Neural cell (in vitro differentiated cells): ENCODE measurements around the gene ADAMTS15. TPM values are rescaled to one million over a fixed set of nuclear protein-coding genes. Genes with fewer than 3 reads are reported as not detected.

ENCODE experiments used
- H2AFZ ChIP-seq: fragments of 200-600, 300-800 bp; sonication (generic), shearing (Covaris generic); 2 replicates; pipeline ENCODE4 v1.6.0; 2014; ENCODE audit warnings: low read depth, mild to moderate bottlenecking, antibody characterized with exemption, low read length, moderate library complexity
- H3F3A ChIP-seq: fragments of 200-600 bp; shearing (Covaris generic); 2 replicates; pipeline ENCODE4 v1.6.1; 2016; ENCODE audit warnings: mild to moderate bottlenecking, moderate library complexity, mixed read lengths, antibody characterized with exemption, low read length; ENCODE audit not compliant: insufficient read depth, poor library complexity, severe bottlenecking
- H3K27ac ChIP-seq: fragments of 200-600, 300-800 bp; sonication (generic), shearing (Covaris generic); 2 replicates; pipeline ENCODE4 v1.5.1; 2014; ENCODE audit warnings: mild to moderate bottlenecking, low read length, moderate library complexity
- H3K27me3 ChIP-seq: fragments of 300-800, 200-600 bp; sonication (generic), shearing (Covaris generic); 2 replicates; pipeline ENCODE4 v1.6.0; 2014; ENCODE audit warnings: mild to moderate bottlenecking, low read depth, low read length, moderate library complexity; ENCODE audit not compliant: insufficient read depth
- H3K36me3 ChIP-seq: fragments of 300-800, 200-600 bp; sonication (generic), shearing (Covaris generic); 2 replicates; pipeline ENCODE4 v1.5.1; 2014; ENCODE audit warnings: mild to moderate bottlenecking, antibody characterized with exemption, low read length, moderate library complexity; ENCODE audit not compliant: insufficient read depth
- H3K4me2 ChIP-seq: fragments of 300-800, 200-600 bp; sonication (generic), shearing (Covaris generic); 2 replicates; pipeline ENCODE4 v1.6.0; 2014; ENCODE audit warnings: mild to moderate bottlenecking, low read length
- H3K4me3 ChIP-seq: fragments of 300-800, 200-600 bp; sonication (generic), shearing (Covaris generic); 2 replicates; pipeline ENCODE4 v1.5.1; 2014; ENCODE audit warnings: mild to moderate bottlenecking, low read length, moderate library complexity
- H3K79me2 ChIP-seq: fragments of 200-600 bp; shearing (Covaris generic); replicated peaks from 2 replicates; pipeline ENCODE4 v1.6.0; 2014; ENCODE audit warnings: mild to moderate bottlenecking, low read length, moderate library complexity; ENCODE audit not compliant: insufficient read depth
- H3K9ac ChIP-seq: fragments of 300-800, 200-600 bp; sonication (generic), shearing (Covaris generic); 2 replicates; pipeline ENCODE4 v1.6.1; 2016; ENCODE audit warnings: mild to moderate bottlenecking, low read length, mixed read lengths
- H3K9me2 ChIP-seq: fragments of 200-600 bp; shearing (Covaris generic); 2 replicates; pipeline ENCODE4 v1.6.1; 2016; ENCODE audit warnings: mild to moderate bottlenecking, low read length, mixed read lengths; ENCODE audit not compliant: insufficient read depth
- H3K9me3 ChIP-seq: fragments of 200-600, 300-800 bp; sonication (generic), shearing (Covaris generic); 2 replicates; pipeline ENCODE4 v1.6.1; 2016; ENCODE audit warnings: mild to moderate bottlenecking, mixed run types, low read length, moderate library complexity, mixed read lengths
- H4K20me1 ChIP-seq: fragments of 200-600 bp; shearing (Covaris generic); 2 replicates; pipeline ENCODE4 v1.6.1; 2016; ENCODE audit warnings: mild to moderate bottlenecking, mixed run types; ENCODE audit not compliant: insufficient read depth
- CTCF ChIP-seq: fragments of 450-650 bp; IDR thresholded peaks from 2 replicates; pipeline ENCODE4 v1.5.1; 2014; ENCODE audit warnings: antibody characterized with exemption, mild to moderate bottlenecking, moderate library complexity; ENCODE audit not compliant: poor library complexity, severe bottlenecking
- EP300 ChIP-seq: fragments of 450-650 bp; conservative IDR thresholded peaks from 2 replicates; pipeline ENCODE4 v1.6.1; 2014; ENCODE audit warnings: antibody characterized with exemption, mild to moderate bottlenecking, moderate library complexity; ENCODE audit not compliant: poor library complexity, severe bottlenecking
- EZH2 ChIP-seq: fragments of 200-600, 300-800 bp; shearing (Covaris generic), sonication (generic); IDR thresholded peaks from 2 replicates; pipeline ENCODE4 v1.6.1; 2014; ENCODE audit warnings: antibody characterized with exemption, low read length, borderline replicate concordance, mild to moderate bottlenecking; ENCODE audit not compliant: insufficient read depth, poor library complexity, severe bottlenecking
- MXI1 ChIP-seq: fragments of 450-650 bp; conservative IDR thresholded peaks from 2 replicates; pipeline ENCODE4 v1.6.1; 2014; ENCODE audit warnings: antibody characterized with exemption, mild to moderate bottlenecking; ENCODE audit not compliant: poor library complexity, severe bottlenecking
- POLR2AphosphoS5 ChIP-seq: IDR thresholded peaks from 2 replicates; pipeline ENCODE4 v1.6.1; 2012
- RAD21 ChIP-seq: fragments of 450-650 bp; conservative IDR thresholded peaks from 2 replicates; pipeline ENCODE4 v1.6.1; 2014; ENCODE audit warnings: antibody characterized with exemption, mild to moderate bottlenecking, moderate library complexity
- REST ChIP-seq: IDR thresholded peaks from 2 replicates; pipeline ENCODE4 v1.6.1; 2012; ENCODE audit warnings: borderline replicate concordance
- TAF1 ChIP-seq: IDR thresholded peaks from 2 replicates; pipeline ENCODE4 v1.6.1; 2012; ENCODE audit warnings: low read depth
- polyA plus RNA-seq: library from polyadenylated mRNA; depleted of rRNA; stranded (reverse); fragments of >200 nt; gene quantifications from 2 replicates; pipeline ENCODE4 v1.2.3, GENCODE V29; 2014

The ADAMTS15 gene
- polyA plus RNA-seq, 1 donor from 2014 or later, result 1.1 TPM

- H3K4me2 ChIP-seq, result no peak overlapping the region
- no peaks in the 10 kb centered on the region for H3F3A ChIP-seq
- TF ChIP-seq POLR2AphosphoS5 (no peak), MXI1 (no peak), CTCF (no peak), RAD21 (no peak), EP300 (no peak)
- H3K27me3 ChIP-seq, result no peaks in the 10 kb centered on the region
- no peak overlapping the region for H3K27ac ChIP-seq
- no peaks in the 10 kb centered on the region for H4K20me1 ChIP-seq
- H3K9ac ChIP-seq, result no peak overlapping the region
- no peaks in the 10 kb centered on the region for H3K9me2 ChIP-seq
- H2AFZ ChIP-seq, result no peak overlapping the region
- H3K79me2 ChIP-seq, result no peaks in the 10 kb centered on the region
- H3K4me3 ChIP-seq, result no peak overlapping the region
- H3K9me3 ChIP-seq, result no peaks in the 10 kb centered on the region
- H3K36me3 ChIP-seq, result no peaks in the 10 kb centered on the region
Observed at GRCh38 chr11:130477586-130478203, 29.2 kb downstream of the ADAMTS15 start.

GRCh38 chr11:130478204-130478701 is 29.8 kb downstream of the ADAMTS15 start:
- no peaks in the 10 kb centered on the region for H3K36me3 ChIP-seq
- H3K4me3 ChIP-seq, result no peak overlapping the region
- H3K9me2 ChIP-seq, result no peaks in the 10 kb centered on the region
- no peaks in the 10 kb centered on the region for H3K79me2 ChIP-seq
- H3K9me3 ChIP-seq, result no peaks in the 10 kb centered on the region
- H3K27ac ChIP-seq, result no peak overlapping the region
- TF ChIP-seq POLR2AphosphoS5, result no peak
- TF ChIP-seq RAD21, result no peak
- TF ChIP-seq MXI1, result no peak
- no peak for TF ChIP-seq EZH2
- TF ChIP-seq REST, result no peak
- no peak for TF ChIP-seq TAF1
- TF ChIP-seq EP300, result no peak
- no peak for TF ChIP-seq CTCF
- no peak overlapping the region for H3K4me2 ChIP-seq
- no peaks in the 10 kb centered on the region for H3K27me3 ChIP-seq
- H3K9ac ChIP-seq, result no peak overlapping the region
- H2AFZ ChIP-seq, result no peak overlapping the region
- H4K20me1 ChIP-seq, result no peaks in the 10 kb centered on the region
- no peaks in the 10 kb centered on the region for H3F3A ChIP-seq
